Stimulated activated CD4-positive, alpha-beta T cell treated with anti-CD3 and anti-CD28 coated beads, Interleukin-15, amount 100 ng/mL, for 24 hours (primary cell): ENCODE measurements around the gene IL3RA.

ENCODE experiments used
- DNase-seq: peaks from one replicate; pipeline ENCODE4 v3.0.0-alpha.2; 2020

IL3RA gene

DNA sequence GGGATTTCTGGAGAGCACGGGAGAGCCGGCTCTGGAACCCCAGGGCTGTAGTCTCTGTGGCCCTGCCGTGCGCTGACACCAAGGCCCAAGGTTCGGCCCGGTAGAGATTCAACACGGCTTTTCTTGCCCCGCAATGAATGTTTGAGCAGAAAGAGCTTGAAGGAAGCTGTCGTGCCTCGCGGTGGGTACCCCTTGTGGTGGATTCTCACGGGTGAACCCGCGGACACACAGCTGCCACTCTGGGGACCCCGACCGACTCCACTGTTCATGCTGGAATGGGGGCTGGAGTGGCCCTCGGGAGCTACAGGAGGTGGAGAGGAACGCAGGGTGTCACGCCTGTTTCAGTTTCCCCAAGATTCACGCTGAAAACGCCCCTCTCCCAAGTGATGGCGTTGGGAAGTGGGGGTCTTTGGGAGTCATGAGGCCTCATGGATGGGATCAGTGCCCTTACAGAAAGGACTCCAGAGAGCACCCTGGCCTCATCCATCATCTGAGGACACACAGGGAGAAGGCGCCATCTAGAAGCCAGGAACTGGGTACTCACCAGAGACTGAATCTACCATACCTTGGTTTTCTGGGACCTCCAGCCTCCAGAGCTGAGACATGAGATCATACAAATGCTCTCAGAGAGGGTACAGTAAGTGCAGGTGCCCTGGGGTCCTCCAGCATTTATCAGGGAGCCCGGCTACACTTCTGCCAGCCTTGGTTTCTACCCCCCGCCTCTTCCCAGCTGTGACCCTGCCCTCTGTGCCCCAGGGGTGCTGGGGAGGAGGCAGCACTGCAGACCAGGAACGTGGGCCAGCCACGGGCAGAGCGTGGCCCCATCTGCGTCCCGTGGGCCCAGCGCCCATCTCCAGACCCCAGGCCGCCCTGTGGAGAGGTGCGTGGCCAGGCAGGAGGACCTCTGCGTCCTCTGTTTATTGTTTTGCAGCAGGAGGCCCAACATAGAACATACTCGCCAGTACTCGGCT lies 49.0 kb downstream of the IL3RA start:
- DNase-seq = peak; percentile 8

DNA sequence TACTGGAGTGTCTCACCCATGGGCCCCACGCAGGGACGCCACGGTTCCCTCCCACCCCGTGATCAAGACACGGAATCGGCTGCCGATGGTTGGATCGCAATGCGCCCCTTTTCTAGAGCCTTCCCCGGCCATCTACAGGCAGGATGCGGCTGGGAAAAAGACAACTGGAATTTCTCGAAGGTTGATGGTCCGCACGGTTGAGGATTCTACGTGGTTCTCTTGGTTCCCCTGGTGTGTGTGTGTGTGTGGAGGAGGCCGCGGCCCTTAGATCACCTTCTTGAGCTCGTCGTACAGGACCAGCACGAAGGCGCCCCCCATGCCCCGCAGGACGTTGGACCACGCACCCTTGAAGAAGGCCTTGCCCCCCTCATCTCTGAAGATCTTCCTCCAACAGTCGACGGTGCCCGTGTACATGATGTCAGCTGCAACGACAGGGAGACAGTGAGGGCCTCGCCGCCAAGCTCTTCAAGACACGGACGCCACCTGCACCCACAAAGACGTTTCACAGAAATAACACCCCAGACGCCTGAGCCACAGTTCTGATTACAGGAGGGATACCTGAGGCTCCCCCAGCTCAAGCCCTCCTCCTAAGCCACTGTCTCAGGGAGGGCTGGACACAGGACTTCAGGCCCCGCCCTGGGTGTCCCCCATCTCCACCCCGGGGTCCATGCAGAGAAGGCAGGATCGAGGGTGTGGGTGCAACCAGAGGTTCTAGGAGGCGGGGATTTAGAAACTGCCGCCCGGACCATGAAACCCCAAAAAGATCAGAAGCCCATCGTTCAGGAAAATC lies 49.9 kb downstream of the IL3RA start:
- peak; percentile 5 for DNase-seq

DNA sequence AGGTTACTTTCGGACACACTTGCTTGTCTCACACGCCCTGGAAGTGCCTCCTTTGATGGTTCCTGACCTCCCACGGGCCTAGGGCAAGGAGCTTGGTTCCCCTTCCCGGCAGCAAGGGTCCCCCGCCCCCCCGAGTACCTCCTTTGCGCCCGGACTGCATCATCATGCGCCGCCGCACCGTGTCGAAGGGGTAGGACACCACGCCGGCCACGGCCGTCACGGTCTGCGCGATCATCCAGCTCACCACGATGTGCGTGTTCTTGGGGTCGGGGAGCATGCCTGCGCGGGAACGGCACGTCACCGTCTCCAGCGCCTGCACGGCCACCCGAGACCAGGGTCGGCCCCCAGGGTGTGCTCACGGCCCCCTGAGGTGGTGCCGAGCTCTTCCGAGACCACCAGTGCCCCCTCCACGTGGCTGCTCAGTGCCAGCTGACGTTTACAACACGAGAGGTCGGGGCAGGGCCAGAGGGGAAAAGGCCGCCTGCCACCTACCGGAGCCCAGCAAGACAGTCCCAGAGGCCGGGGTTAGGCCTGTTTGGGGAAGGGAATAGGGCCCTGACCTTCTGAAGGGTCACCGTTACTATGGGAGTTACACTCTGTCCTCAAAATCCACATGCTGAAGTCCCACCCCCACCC lies 50.7 kb downstream of the IL3RA start:
- peak; percentile 19 for DNase-seq

DNA sequence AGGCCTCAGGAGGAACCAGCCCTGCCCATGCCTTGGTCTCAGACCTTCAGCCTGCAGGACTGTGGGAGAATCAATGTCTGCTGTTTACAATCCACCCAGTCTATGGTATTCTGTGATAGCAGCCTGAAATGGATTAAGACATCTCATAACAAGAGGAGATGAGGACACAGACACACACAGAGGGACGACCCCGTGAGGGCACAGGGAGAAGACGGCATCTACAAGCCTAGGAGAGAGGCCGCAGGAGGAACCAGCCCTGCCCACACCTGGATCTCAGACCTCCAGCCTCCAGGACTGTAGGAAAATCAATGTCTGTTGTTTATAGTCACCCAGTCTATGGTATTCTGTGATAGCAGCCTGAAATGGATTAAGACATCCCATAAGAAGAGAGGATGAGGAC lies 52.1 kb downstream of the IL3RA start:
- DNase-seq = no peak

DNA sequence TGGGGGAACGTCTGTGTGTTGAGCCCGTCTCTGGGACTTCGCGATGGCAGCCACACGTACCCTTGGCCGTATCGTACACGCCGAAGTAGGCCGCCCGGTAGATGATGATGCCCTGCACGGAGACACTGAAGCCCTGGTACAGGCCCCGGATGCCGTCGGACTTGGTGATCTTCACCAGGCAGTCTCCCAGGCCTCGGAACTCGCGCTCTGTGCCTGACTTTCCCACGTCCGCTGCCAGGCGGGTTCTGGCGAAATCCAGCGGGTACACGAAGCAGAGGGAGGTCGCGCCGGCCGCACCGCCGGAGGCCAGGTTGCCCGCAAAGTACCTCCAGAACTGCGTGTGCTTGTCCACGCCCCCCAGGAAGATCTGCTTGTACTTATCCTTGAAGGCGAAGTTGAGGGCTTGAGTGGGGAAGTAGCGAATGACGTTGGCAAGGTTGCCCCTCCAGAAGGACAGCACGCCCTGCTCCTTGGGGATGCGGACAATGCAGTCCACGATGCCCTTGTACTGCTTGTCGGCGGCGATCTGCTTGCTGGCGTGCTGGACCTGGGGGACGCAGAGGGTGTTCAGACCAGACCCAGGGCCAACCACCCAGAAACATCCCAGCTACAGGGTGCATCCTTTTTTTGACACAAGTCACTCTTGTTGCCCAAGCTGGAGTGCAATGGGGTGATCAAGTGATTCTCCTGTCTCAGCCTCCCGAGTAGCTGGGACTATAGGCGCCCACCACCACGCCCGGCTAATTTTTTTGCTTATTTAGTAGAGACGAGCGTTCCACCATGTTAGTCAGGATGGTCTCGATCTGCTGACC lies 52.8 kb downstream of the IL3RA start:
- DNase-seq = no peak

DNA sequence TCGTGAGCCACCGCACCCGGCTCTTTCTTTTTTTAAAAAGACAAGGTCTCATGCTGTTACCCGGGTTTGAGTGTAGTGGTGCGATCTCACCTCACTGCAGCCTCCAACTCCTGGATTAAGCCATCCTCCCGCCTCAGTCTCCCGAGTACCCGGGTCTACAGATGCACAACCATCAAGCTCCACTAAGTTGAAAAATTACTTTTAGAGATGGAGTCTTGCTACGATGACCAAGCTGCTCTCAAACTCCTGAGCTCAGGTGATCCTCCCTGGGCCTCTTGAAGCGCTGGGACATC lies 53.4 kb downstream of the IL3RA start:
- DNase-seq = no peak

DNA sequence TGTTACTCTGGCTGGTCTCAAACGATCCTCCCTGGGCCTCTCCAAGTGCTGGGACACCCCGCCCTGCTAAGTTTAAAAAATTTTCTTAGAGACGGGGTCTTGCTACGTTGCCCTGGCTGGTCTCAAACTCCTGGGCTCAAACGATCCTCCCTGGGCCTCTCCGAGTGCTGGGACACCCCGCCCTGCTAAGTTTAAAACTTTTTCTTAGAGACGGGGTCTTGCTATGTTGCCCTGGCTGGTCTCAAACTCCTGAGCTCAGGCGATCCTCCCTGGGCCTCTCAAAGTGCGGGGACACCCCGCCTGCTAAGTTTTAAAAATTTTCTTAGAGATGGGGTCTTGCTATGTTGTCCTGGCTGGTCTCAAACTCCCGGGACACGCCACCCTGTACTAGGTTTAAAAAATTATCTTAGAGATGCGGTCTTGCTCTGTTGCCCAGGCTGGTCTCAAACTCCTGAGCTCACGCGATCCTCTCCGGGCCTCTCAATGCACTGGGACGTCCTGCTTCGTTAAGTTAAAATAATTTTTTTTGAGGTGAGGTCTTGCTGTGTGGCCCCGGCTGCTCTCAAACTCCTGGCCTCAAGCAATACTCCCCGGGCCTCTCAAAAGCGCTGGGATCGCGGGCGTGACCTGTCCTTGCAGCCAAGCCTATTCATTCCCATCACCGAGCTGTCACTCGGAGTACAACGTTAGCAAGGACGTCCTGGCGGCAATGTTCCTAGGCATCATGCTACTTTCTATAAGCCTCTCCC lies 54.2 kb downstream of the IL3RA start:
- peak; percentile 20 for DNase-seq

DNA sequence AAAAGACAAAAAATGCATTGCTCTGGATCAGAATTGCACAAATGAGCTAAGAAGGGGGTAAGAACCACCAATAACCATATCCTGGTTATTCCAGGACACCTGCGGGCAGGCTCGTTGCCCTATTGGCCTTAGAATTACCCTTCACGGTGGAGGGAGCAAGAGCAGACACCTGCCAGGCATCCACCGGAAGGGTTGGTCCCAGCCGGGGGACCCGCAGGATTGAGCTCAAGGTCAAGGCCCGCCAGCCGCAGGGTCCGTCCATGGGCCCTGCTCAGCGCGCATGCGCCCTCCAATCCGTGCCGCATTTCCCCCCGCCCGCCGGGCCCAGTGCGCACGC lies 54.8 kb downstream of the IL3RA start:
- DNase-seq = no peak

DNA sequence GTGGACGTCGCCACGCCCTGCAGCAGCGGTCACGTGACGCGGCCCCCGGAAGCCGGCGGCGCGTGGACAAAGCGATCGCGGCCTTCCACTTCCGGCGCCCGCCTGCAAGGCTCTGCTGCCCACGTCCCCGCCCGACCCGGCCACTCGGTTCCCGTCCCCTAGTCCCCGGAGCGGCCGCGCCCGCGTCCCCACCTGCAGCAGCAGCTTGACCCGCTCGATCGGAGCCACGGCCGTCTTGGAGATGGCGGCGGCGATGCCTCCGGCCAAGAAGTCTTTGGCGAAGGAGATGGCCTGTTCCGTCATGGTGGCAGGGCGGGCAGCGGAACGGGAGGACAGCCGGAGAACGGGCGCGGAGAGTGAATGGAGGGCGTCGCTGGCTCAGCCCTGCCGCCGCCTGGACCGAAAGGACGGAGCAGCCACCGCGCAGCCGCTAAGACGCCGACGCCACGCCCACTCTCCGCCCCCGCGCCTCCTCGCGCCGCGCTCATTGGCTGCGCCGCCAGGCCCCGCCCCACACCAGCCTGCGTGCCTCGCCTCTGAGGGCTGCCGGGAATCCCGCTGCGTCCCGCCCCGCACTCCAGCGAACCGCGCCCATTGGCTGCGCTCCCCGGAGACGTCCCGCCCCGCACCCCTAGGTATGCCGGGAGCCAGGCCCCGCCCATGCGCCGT lies 55.3 kb downstream of the IL3RA start, which contains the start of gene SLC25A6:
Gene SLC25A6 (minus strand): TSS at position 407 of the 669 bp plus-strand sequence. CDS start 104 bp downstream, at position 303.
- DNase-seq = peak; percentile 100

DNA sequence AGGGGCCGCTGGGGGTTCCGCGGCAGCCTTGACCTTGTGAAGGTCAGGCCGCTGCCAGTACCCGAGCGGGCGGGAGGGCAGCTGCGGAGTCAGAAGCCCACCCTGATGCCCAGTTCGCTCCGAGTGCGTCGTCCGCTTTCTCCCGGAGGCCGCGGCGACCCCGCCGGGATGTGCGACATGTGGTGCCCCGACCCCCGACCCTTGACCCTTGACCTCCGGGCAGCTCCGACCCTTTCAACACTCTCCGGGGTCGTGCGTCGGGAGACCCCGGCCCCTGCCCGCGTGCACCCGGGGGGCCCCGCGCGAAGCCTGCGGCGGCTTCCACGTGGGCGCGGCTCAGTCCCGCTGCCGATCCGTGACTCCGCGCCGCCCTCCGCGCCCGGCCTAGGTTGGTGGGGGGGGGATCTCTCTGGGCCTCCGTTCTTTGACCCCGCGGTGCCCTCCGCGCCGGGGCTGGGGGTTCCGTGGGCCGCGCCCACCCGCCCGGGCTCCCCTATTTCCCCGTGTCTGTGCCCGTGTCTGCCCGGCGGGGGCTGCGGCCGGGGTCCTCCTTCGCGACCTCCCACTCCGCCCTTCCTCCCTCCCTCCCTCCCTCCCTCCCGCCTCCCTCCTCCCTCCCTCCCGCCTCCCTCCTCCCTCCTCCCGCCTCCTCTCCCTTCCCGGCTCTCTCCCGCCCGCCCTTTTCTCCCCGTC lies 55.9 kb downstream of the IL3RA start:
- DNase-seq = peak; percentile 73

DNA sequence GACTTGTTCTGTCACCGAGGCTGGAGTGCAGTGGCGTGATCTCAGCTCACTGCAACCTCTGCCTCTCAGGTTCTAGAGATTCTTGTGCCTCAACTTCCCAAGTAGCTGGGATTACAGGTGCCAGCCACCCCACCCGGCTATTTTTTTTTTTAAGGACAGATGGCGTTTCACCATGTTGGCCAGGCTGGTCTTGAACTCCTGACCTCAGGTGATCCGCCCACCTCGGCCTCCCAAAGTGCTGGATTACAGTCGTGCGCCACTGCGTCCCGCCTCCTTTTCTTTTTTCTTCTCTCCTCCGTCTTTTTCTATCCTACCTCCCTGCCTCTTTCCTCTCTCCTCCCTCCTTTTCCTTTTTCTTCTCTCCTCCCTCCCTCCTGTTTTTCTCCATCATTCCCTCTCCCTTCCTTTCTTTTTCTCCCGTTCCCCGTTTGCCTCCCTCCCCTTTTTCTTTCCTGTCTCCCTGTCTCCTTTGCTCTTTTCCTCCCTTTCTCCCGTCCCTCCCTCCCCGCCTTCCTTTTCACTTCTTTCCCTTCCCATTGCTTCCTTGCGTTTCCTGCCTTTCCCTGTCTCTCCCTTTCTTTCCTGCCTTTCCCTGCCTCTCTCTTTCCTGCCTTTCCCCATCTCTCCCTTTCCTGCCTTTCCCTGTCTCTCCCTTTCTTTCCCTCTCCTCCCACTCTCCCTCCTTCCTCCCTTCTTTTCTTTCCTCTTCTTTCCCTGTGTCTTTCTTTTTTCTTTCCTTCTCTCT lies 57.5 kb downstream of the IL3RA start:
- no peak for DNase-seq

DNA sequence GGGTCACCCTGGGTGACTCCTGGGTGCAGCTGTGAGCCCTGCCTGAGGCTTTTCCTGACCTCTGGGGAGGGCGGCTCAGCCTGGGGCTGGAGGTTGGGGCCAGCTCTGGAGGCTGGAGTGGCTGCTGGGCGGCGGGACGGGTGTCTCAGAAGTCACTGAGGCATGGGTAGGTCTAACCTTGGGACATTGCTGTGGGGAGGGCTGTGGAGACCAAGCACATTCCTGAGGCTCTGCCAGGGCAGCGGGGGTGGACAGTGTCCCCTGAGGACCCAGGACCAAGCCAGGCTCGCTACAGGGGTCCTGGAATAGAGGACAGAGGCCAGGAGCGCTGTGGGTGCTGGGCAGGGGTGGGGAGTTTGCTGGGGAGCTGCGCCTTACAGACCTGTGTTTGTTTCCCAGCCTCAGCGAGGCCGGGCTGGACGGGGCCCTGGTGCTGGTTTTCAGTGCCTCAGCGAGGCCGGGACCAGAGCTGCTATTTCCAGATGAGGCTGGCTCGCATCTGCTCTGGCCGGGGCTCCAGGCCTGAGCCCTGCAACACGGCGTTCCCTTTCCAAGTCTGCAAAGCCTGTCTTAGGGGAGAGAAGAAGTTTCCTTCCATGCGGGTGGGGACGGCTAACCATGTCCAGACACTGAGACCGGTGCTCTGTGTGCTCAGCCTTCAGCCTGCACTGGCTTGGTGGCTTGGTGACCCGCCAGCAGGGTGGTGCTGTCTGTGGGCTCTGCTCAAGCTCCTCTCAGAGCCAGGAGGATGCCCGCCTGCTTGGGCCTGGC lies 58.3 kb downstream of the IL3RA start:
- DNase-seq = no peak

DNA sequence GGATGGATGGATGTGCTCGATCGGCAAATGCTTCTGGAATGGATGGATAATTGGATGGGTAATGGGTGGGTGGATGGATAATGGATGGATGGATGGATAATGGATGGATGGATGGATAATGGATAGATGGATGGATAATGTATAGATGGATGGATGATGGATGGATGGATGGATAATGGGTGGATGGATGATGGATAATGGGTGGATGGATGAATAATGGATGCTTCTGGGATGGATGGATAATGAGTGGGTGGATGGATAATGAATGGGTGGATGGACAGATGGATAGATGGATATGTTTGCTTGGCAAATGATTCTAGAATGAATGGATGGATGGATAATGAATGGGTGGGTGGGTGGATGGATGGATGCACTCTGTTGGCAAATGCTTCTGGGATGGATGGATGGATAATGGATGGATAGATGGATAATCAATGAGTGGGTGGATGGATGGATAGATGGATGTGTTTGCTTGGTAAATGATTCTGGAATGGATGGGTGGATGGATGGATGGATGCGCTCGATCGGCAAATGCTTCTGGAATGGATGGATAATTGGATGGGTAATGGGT lies 59.1 kb downstream of the IL3RA start:
- DNase-seq = no peak

DNA sequence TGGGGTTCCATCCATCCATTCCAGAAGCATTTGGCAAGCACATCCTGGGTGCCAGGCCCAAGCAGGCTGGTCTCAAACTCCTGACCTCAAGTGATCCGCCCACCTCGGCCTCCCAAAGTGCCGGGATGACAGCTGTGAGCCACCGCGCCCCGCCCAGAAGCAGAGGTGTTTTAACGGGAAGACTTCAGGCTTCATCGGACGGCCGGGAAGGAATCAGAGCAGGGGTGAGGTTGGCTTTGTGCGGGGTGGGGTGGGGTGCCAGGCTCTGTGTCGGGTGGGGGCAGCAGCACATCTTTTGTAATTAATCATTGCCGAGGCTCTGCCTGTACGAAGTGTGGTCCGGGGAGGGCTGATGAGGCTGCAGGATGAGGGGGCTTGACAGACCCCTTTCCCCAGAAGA lies 60.4 kb downstream of the IL3RA start:
- no peak for DNase-seq

DNA sequence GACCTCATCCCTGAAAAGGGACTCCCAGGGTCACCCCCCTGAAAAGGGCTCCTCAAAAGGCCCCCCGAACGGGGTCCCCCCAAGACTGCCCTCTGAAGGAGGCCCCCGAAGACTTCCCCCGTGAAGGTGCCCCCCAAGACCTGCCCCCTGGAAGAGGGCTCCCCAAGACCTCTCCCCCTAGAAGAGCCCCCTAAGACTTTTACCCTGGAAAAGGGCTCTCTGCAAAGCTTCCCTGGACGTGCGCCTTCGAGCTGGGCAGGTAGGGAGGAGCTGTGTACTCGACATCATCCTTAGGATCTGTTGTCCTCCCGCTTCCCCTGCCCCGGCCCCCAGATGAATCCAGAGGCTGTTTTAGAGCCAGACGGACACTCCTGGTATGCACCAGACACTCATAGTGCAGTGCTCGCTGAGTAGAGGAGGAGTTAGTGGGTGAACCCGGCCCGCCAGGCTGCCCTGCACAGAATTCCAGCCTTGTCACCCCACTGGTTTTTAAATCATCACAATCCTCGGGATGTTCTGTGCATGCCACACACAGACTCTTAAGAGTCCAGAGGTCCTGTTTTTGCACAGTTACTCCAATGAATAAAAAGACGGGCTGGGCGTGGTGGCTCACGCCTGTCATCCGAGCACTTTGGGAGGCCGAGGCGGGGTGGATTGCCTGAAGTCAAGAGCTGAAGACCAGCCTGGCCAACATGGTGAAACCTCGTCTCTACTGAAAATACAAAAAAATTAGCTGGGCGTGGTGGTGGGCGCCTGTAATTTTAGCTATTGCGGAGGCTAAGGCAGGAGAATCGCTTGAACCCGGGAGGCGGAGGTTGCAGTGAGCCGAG lies 61.1 kb downstream of the IL3RA start:
- DNase-seq = no peak

DNA sequence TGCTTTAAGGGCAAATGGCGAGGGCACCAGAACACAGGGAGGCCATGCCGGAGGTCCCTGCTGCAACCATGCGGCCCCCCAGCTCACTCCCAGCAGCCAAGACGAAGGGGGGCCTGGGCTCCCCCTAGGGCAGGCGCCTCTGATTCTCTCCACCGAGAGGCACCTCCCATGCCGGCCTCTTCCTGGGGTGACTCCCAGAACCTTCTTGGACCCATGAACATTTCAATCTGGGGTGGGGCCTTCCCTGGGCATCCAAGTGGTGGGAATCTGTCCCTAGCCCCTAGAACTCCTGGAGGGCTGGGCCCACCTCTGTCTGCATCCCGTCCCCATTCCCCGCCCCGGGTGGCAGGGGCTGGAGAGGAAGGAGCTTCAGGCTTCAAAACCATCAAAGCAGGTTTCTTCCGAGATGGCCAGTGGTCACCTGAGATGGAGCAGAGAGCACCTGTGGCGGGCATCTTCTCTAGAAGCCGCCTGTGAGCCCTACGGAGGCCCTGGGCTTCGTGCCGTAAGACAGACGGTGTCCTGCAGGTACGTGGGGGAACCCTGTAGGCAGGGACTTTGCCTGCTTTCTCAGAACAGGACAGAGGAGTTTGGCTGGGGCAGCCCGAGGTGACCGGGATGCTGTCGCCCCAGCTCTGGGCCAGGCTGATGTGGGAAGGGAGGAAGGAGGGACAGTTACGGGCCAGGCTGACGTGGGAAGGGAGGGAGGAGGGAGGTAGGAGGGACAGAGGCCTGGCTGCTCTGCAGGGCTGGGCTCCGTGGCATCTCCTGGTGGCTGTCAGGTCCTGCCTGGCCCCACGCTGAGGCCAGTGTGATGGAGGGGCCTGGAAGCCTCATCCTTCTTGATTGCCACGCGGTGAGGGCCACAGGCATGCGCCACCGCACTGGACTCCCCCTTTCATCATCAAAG lies 62.1 kb downstream of the IL3RA start:
- DNase-seq = no peak

DNA sequence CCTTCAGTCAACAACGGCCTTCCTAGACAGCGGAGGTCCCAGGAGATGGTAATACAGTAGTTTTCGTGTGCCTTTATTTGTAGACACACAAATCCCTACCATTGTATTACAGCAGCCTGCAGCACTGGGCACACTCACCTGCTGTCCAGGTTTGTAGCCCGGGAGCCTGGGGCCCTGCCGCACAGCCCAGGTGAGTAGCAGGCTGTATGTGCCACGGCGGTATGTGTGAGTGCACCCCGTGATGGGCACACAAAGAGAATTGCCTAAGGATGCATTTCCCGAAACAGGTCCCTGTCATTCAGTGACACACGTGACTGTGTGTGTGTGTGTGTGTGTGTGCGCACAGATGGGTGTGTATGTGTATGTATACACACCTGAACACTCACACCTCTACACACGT lies 63.5 kb downstream of the IL3RA start:
- no peak for DNase-seq
